Right lung (tissue), 5 donors: ENCODE data around the gene CTRB2. TPM values are rescaled to one million over a fixed set of nuclear protein-coding genes. Genes with fewer than 3 reads are reported as not detected.
A peak's percentile ranks its signal among the peaks of the same experiment; 100 is the strongest.
"Not testable (repeated sequence)": the region's sequence is repeated elsewhere in the genome, so short reads cannot be mapped to it uniquely, and the experiment has no call there.

Experiments
- DNase-seq, 2 donors: peaks; one replicate each; pipeline ENCODE4 v3.0.0-alpha.2; 2013
- polyA plus RNA-seq, 5 donors: library from polyadenylated mRNA; unstranded; fragments of 120-200 nt; gene quantifications; one replicate each; pipeline versions ENCODE4 v1.2.1 to v1.2.3, GENCODE V29; 2013; ENCODE audit warnings: inconsistent platforms in 1 of 5, low replicate concordance in 1 of 5; ENCODE audit not compliant: insufficient read length in 5 of 5, insufficient read depth in 1 of 5

Gene CTRB2
- polyA plus RNA-seq, 5 donors = not detected

DNA sequence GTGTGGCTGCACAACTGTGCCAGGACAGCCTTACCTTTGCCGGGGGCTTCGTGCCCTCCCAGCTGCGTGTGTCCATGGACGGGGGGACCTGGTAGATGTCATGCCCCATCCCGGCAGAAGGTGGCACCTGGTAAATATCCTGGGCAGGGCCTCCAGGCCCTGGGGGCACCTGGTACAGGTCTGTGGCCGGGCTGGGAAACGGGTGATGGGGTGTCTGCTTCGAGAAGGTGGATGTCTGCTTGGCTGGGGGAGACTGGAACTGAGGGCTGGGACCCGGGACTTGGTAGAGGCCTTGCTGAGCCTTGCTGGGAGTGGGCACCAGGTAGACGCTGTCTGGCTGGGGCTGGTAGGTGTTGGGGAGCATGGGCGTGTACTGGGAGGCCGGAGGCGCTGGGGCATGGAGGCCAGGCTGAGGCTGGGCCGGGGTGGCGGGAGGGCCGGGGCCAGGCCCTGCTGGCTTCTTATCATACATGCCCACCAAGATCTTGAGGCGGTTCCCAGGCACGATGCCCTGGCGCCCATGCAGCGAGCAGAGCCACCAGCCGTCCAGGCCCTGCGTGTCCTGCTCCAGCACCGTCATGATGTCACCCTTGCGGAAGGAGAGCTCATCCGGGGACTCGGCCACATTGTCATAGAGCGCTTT, 35.6 kb upstream of the CTRB2 start:
- DNase-seq = not testable (repeated sequence)

DNA sequence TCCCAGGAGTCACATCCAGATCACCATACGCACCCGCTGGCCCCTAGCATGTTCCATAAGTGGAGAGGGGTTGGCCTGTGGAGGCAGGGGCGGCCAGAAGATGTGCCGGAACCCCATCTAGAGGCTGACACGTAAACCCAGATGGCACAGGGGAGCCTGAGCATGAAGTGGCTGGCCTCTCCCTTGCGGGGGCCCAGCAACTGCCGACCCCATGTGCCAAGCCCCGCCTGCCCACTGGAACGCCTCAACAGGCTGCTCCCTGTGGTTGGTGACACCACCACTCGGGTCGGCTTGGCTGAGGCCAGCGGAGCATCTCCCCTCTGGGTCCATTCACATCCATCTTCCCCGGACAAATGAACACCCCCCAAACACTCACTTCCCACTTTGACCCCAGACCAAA, 35.0 kb upstream of the CTRB2 start:
- DNase-seq = no peak

DNA sequence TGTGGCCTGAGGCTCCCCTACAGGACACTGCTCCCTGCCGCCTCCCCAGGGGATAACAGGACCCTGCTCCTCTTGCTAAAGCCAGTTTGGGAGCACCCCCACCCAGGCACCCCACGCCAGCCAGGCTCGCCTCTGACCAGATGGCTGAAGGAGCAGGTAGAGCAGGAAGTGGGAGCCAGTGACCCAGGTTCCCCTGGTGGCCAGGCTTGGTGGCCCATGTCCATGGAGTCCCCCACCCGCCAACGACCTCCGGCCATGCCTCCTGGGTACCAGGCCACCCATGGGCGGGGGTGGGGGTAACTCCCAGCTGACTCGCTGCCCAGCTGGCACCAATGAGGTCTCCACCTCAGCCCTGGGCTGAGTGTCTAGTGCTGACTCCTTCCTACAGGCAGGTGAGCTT, 34.5 kb upstream of the CTRB2 start:
- no peak for DNase-seq

DNA sequence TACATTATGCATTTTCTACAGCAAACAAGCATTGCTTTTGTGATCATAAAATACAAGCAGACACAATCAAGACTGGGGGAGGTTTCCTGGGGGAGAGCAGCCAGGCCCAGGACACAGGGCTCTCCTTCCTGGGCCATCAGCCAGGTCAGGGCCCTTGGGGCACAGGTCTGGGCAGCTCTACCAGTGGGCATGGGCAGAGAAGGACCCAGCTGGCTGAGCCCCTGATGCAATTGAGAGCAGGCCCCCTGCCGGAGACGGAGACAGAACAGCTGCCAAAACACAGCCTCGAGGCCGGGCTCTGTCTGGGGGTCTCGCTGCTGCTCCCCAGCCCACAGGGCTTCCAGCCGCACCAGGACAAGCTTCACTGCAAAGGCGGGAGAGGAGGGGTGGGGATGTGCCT, 33.7 kb upstream of the CTRB2 start:
- not testable (repeated sequence) for DNase-seq

DNA sequence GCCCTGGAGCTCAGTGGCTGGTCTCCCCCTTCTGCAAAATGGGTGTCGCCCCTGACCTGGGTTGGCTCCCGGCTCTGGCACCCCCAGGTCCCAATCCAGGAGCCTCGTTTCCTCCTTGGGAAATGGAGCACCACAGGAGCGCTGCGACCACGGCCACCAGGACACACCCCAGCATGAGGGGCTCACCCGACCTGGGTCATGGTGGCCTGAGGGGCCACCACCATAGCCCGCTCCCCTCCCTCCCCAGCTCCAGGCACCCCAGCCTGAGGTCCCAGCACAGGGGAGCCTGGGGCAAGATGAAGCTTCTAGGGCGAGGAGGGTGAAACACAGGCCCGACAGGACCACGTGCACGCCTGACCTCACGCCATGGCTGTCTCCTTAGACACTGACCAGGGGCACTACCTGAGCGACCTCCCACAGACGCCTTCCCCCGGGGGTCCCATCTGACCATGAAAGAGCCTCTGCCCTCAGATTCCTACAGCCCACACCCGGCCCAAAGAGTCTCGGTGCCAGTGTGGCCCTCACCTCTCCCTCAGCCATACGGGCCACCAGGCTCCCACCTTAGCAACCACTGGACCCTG, 32.7 kb upstream of the CTRB2 start:
- DNase-seq = no peak

- DNase-seq = no peak
Observed at GRCh38 chr16:75238853-75239541, 32.0 kb upstream of the CTRB2 start.

DNA sequence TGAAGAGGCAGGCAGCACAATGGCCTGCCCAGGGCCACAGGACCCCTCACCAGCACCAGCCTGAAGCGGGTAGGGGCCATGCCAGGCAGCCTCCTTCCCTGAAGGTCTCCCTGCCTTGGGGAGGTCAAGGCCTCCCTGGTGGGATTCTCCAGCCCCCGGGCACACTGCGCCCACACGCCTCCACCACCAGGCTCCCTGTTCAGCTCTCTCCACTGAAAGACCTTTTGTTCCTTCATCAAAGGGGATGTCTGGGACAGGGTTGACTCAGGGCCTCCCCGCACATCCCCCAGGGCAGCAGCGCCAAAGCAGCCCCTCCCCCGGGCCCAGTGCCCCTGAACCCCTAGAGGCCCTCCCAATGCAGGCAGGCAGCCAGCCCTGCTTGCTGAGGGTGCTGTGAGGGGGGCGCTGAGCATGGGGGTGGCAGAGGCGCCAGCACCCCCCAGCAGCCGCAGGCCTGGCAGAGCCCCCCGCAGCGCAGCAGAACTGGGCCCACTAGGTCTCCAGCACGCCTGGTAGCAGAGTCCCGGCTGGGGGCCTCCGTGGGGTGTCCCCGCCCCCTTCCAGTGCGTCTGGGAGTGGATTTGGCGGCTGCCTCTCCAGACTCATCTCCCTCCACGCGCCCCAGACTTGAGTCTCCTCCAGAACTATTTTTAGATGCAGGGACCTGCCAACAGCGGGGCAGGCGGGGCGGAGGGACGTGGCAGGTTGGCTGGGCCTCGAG, 31.3 kb upstream of the CTRB2 start:
- peak; percentile 80 to 81 for DNase-seq

GRCh38 chr16:75237398-75238131, 30.6 kb upstream of the CTRB2 start:
- DNase-seq = no peak

DNA sequence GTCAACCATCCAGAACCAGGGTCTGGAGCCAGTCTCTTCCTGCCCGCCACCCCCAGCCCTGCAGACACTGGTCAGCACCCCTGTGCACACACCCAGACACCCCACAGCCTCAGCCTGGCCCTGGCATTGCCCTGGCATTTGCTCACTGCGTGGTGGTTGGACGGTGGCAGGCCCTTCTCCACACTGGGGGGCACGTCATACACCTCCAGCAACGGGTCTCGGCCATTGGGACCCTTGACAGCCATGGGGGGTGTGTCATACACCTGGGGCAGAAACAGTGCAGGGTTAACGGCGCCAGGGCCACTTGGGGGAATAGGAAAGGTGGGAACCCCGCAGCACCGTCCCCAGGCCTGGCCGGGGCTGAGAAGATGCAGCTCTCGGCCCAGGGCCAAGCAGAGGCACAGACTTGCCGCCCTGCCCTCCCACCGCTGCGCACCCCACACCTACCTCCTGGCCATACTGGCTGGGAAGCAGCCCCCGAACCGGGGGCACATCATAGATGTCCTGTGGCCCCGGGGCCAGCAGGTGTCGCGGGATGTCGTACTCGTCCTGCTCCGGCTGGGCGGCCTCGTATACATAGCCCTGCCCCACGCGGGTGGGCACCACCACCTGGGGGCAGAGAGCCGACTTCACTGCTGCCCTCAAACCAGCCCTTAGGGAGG, 29.9 kb upstream of the CTRB2 start:
- DNase-seq = no peak

DNA sequence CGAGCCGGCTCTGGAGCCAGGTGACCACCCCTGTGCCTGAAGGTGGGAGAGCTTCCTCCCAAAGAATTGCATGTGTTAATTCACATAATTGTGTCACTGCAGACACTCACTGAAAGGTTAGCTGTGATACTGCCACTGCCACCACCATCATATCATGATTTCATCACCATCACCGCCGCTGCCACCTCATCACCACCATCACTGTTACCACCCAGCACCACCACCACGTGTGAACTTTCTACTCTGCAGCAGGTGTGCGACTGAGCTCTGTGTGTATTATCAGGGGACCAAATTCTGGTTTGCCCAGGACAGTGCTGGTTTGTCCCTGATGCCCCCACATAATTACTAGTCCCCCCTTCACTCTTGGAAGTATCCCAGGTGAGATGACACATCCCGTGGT, 29.3 kb upstream of the CTRB2 start:
- no peak for DNase-seq

DNA sequence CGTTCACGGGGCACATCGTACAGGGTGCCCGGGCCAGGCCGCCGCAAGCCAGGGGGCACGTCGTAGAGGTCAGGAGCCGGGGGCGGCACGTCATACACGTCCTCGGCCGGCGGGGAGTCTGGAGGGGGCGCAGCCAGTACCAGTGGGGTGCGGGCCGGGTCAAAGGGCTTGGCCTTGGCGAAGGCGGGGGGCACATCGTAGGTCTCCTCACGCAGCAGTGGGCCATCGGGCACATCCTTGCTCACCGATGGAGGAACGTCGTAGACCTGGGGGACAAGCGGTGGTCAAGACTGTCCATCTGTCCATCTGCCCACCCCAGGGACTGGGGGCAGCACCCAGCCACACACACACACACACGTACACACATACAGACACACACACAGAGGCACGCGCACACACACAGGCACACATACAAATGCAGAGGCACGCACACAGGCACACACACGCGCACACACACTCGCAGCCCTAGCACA, 28.8 kb upstream of the CTRB2 start:
- no peak for DNase-seq

DNA sequence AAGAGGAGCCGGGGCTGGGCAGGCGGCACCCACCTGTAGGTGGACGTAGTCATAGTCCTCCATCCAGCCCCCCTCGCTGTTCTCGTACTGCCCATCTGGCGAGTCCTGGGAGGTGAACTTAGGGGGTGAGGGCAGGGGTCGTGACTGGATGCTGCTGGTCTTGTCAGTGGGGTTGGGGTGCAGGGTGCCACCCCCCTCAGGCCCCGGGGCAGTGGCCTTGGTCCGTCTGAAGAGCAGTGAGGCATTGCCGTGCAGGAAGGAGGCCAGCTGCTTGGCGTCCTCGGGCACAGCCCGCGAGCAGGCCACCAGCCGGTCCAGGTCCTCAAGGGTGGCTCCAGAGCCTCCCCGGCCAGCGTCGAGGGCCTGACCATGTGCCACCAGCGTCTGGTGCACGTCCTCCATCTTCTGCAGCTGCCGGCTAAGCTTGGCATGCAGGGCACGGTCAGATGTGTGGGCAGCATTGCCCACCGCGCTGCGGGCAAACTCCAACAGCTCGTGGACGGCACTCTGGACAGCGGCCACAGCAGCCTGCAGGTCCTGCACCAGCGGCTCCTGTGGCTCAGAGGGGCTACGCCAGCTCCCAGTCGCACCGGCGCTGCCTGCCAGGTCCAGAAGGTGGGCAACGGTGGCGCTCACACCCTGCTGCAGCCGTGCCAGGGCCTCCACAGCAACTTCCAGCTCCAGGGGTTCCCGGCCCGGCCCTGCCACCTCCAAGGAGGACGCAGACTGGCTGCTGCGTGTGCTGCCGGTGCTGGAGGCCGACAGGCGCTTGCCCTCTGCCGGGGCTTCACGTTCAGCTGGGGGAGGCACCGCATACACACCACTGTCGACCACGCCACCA, 28.1 kb upstream of the CTRB2 start:
- no peak for DNase-seq

DNA sequence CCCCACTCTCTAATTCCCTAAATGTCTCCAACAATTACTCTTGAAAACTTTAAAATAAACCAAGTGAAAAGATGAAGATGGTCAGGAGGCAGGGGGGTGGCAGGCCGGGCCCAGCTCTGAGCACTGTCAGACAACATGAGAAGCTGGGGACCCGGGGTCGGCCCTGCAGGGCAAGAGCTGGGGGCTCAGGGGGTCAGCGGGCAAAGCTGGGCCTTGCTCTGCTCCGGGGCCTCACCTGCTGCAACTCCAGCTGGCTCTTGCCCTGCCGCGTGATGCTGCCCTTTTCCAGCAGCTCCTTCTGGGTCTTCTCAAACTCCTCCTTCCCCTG, 26.6 kb upstream of the CTRB2 start:
- no peak for DNase-seq

DNA sequence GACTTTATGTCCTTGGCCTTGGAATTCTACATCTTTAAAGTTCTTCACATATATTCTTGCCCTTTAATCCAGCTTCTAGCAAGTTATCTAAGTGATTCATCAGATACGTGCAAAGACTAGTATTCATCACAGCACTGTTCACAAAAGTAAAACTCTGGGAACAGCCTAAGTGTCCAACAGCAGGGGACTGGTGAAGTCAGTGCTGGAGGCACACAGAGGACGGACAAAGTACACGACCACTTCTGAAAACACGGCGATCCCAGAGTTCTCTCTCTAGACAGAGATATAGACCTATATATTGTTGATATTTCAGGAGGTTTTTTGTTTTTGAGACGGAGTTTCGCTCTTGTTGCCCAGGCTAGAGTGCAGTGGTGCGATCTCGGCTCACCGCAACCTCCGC, 24.6 kb upstream of the CTRB2 start:
- DNase-seq = no peak

- no peak for DNase-seq
Observed at GRCh38 chr16:75230471-75231110, 23.6 kb upstream of the CTRB2 start.

DNA sequence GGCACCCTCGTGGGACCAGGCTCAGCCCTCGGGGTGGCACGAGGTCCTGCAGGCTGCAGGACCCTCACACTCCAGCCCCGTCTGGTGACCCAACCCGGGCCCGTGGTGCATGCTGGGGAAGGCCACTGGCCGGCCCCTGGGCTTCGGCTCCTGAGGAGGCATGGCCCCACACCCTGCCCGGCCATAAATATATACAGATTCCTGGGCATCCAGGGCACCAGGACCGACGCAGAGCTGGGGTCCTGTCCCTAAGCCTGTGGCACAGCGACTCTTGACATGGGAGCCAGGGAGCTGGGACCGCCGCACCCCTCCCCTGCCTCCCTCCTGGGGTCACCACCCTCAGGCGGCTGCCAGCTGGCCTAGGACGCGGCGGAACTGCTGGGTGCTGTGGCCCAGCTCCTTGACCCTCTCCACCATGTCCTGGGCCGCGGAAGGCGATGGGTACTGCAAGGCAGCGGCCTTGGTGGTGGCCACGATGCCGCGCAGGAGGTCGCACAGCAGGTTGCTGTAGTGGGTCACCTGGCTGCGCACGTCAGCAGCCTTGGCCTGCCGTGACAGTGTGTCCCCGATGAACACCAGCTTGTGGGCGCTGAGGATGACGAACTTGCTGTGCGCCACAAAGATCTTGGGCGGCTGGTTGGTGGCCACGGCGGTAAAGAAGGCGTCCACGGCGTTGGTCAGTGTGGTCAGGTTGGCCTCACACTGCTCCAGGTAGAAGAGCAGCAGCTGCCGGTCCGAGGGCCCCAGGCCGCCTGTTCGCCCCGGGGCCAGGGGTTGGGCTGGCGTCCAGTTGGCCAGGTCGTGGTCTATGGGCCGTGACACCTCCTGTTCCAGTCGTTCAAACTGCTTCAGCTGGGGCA, 22.4 kb upstream of the CTRB2 start:
- DNase-seq = no peak

GRCh38 chr16:75228143-75228976, 21.4 kb upstream of the CTRB2 start:
- no peak for DNase-seq
